Right ventricle myocardium superior (tissue), 1 donor: ENCODE results near the gene SLC43A3. TPM values are rescaled to one million over a fixed set of nuclear protein-coding genes. Genes with fewer than 3 reads are reported as not detected.
A peak's percentile ranks its signal among the peaks of the same experiment; 100 is the strongest.

Experiments used
- ATAC-seq: fragments of 200-7000 bp; cut with Tn5 transposase; one replicate; pipeline ENCODE4 v1.9.1; 2020; ENCODE audit warnings: mild to moderate bottlenecking; ENCODE audit not compliant: poor library complexity
- DNase-seq: peaks from one replicate; pipeline ENCODE4 v3.0.0-alpha.2; 2020
- intact Hi-C: fragments of 100-400 bp; cut with DNase I; formaldehyde crosslinking; loops from one replicate; pipeline ENCODE4 v1.11.2; 2022
- total RNA-seq: library from RNA; stranded (reverse); fragmentation: NEBNext Ultra II Directional; extraction: Animal tissue kit (Norgen Biotek cat#: 25700); gene quantifications from one replicate; pipeline ENCODE4 v1.2.1, GENCODE V29; 2021
- donor health status: DM: no; HTN: yes; CAD: no; lungs with severe emphysema.

The SLC43A3 gene
- total RNA-seq, 1 donor from 2014 or later, result 20.0 TPM

DNA sequence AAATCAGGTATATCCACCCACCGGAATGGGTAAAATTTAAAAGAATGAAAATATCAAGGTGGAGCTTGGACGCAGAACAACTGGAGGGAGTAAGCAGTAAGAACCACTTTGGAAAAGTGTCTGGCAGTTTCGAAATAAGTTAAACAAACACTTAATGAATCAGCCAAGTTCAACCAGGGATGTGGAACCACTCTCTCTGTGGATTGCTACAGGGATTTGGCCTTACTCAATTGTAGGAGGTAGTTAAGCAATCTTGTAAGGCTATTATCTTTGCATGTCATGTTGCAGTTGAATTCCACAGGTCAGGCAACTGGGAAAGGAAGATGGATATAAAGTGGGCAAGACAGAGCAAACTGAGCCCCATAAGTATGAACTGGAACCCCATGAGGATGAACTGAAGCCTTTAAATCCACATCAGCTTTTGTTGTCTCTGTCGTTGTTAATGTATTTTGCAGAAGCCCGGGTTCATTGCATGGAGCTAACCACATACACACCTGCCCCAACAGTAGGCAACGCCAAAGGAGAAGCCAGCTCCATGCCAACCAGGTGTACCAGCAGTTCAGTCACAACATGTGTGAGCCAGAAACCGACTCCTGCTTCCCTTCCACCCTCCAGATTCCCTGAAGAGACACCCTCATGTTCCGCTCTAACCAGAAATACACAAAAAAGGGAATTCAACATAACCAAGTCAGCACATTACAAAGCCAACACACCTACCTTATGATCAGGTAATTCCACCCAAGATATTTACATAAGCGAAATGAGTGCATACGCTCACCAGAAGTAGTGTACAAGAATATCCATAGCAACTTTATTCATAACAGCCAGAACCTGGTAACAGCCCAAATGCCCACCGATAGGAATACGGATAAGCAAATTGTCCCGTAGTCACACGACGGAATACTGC is 8.0 kb upstream of the SLC43A3 start:
- ATAC-seq (peak; percentile 76), DNase-seq (no peak)
- intact Hi-C loops, result no loop called here

DNA sequence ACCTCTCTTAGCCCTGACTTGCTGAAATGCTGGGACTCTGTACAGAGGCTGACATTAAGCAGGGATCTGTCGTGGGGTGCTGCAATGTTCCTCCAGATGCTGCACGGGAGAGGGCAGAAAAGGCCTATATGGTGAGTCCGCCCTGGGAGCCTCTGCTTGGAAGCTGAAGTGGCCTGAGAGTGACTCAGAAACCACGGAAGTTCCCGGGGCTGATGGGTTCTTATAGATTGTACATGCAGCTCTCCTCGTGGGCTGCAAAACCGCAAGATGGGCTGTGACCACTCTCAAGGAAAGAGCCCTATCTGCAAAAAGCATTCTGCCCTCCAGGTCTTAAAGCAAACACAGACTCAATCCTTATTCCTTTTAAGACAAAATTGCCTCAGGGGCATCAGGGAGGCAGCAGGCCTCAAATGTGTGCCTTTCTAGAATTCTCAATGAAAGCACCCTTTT is 5.8 kb upstream of the SLC43A3 start:
- ATAC-seq (no peak), DNase-seq (no peak)
- intact Hi-C loops, result no loop called here

DNA sequence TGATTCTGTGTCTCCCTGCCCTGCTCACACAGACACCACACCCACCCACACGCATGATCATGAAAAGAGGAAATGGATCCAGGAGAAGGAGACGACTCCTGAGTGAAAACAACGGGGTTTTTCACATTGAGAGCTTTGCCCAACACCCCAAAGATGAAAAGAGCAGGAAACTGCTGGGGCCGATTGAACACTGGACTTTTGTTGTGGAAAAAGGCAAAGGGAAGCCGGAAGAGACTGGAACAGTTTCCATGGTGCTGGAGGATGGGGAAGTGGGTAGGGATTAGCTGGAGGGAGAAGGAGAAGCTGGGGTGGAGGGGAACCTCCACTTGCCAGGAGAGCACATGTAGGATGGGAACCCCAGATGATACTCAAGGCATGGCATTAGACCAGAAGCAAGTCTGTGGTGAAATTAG is 5.2 kb upstream of the SLC43A3 start:
- no peak for ATAC-seq
- intact Hi-C loops, result no loop called here
- DNase-seq, result no peak

DNA sequence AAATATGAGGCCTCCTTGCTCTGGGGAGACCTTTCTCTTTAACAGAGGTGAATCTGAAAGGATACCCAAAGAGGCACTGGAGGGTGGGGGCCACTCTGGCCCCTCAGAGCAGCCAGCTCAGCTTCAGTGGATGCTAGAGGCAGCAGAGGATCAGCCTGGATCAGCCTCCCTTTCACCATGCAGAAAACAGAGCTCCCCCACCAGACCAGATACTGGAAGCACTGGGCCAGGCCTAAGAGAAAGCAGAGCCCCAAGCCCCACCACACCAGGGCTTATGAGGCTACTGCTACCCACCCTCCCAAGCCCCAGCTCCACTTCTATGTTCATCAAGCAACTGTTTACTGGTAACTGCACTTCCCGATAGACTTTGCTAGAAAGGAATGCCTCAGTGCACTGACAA is 4.0 kb upstream of the SLC43A3 start:
- ATAC-seq, result no peak
- no peak for DNase-seq
- intact Hi-C loops, result no loop called here

DNA sequence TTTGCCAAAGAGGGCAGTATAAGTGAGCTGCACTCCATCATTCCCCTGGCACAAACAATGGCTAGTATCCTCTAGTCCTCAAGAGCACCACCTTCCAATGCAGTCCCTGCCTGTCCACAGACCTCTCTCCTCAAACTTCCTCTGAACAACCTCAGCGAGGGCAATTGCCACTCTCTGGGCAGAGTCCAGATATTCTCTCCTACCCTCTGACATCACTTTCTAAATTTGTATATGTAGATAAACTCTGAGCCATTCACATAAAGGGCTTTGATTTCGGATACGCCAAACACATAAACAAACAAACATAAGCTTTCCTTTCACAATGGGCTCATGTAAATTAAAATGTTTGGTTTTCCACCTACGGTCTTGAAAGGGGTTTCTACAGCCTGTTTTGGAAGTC is 3.0 kb upstream of the SLC43A3 start:
- intact Hi-C loops, result no loop called here
- DNase-seq, result no peak
- ATAC-seq, result no peak

DNA sequence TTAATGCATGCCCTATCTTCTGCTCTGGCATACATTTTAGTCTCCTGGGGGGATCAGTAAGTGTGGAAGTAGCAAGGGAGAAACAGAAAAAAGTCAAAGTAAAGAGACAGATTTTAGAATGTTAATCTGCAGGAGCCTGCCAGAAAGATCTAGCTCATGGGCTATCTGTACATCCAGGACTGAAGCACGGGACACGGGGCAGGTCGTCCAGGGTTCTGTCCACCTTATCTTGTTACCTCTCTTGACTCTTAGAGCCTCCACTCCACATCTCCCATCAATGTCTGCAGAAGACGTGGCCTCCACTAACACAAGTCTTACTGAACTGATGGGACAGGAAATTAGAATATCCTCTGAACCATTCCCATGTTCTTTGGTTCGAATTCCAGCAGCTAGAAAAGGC is 1.7 kb upstream of the SLC43A3 start:
- DNase-seq (no peak), ATAC-seq (no peak)
- intact Hi-C loops, result no loop called here

DNA sequence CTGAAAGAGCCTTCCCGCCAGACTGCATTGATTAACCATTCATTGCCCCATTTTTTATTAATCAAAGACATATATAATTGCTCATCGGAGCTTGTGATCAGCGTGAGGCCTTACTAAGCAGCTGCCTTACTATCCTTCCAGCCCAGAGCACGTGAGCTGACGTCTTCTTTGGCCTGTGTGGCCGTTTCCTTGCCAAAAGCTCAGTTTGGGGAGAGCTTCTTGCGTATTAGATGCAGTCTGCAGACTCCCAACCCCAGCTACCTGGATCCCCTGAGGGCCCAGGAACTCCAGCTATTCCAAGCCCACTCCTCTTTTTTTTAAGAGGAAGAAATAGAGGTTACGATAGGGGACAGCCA is 784 bp upstream of the SLC43A3 start:
- ATAC-seq, result peak; percentile 53
- DNase-seq, result peak; percentile 83
- intact Hi-C loops, result no loop called here

DNA sequence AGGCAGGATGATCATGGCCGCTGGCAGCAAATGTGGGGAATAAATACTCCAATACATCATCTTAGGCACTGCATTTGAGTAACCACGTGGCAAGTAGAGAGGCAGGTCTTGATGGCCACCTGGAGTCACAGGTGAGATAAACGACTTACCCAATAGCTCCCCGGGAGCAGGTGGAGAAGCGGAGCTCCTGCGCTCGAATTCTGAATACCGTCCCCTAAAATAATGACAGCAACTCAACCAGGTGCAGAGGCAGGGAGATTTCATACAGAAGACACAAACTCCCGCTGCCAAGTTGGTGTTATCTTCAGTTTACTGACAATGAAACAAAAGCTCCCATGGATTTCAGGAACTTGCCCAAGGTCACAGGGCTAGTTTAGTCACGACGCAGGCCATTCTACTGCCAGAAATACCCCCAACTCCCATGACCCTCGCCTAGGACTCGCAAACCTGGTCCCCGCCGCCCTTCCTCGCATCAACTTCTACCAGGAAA is 437 bp downstream of the SLC43A3 start:
- ATAC-seq, result no peak
- DNase-seq, result no peak
- intact Hi-C loops, result no loop called here

DNA sequence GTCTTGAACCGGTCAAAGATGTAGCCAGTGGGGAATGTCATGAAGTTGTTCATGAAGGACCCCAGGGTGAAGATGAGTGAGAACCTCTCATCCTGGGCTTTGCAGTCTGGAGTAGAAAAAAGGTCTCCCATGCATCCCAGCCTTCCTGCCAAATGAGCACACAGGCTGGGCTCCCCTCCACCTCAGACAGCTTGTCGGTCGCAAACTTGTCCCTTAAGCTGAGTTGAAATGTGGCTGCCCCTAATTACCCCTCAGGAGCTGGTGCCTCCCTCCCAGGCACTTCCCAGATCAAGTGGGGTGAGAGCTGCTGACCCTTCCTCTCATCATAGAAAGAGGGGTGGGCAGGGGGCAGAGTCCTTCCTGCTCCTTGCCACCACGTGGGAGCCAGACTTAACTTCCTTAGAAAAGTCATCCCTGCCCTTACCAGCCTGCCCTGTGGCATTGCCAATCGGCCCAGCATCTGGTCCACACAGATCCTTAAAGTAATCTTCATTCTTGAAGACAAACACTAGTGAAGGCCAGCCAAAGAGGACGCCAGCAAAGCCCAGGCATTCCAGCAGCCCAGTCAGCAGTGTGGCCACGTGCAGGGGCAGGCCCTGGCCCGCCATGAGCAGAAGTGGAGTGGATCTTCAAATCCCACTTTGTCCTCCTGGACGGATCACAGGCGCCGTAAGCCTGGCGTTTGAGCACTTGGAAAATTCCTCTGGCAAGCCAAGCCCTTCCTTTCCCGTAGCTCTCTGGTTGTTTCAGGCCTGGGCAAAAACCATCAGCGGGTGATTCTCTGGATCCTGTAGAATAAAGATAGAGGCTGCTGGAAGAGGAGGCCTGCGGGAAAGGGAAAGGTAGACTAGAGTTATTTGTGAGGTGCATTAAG is 1.1 kb downstream of the SLC43A3 start:
- intact Hi-C loops, result no loop called here
- peak; percentile 41 for ATAC-seq
- DNase-seq, result peak; percentile 81

DNA sequence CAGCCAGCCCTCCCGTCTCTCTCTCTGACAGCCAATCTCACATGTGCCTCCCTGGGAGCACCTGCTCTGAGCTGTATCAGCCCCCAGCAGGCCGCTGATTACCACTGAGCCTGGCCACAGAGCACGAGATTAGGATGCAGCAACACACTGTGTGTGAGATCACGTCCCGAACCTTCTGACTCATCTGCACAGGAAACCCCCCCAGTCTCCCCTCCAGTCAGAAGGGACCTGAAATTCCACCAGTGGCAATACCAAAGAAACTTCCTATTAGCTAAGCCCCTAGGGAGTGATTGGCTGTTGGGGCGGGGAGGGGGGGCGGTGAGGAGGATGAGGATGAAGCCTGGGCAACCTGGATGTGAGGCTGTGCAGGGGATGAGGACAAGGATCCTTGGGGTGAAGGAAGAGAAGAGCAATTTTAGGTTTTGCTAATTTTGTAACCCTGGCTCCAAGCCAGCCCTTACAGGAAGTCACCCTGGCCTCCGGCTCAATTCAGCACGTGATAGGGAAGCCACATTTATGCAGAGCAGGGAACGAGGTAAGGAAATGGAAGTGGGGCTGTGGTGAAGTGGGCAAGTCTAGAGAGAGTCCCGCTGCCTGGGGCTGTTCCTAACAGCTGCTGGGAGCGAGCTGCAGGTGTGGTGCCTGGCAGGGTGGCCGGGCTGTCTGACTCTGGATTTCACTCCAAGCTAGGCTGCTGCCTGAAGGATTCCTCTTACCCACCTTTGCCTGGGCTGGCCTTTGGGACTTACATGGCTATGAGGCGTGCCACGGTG is 1.9 kb downstream of the SLC43A3 start:
- peak; percentile 52 for ATAC-seq
- intact Hi-C loops, result no loop called here
- peak; percentile 74 for DNase-seq

DNA sequence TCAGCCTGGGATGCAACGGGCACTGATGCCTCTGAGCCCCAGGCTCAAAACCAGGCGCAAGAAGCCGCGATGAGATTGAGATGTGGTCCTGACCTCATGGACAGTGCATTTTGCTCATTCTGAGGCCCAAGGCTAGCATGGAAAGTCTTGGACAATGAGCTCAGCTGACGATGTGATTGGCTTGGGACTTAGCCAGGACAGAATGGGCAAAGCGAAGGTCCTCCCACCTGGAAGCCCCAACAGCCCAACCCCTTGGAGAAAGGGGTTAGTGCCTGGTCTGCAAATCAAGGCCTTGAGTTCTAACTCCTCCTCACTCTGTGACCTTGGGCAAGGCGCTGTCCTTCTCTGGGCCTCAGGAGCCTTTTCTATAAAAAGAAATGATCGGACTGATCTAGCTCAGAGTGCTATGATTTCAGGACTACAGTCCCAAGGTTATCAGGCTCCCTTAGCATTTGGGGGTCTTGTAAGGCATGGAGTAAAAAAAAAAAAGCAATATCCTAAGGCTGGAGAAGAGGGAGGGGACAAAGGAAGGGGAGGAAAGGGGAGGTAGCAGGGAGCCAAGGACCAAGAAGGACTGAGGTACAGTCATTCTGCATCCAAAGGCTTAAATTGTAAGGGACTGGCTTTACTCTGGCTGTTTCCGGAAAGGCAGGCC is 2.7 kb downstream of the SLC43A3 start:
- DNase-seq (no peak), ATAC-seq (no peak)
- intact Hi-C loops, result no loop called here

DNA sequence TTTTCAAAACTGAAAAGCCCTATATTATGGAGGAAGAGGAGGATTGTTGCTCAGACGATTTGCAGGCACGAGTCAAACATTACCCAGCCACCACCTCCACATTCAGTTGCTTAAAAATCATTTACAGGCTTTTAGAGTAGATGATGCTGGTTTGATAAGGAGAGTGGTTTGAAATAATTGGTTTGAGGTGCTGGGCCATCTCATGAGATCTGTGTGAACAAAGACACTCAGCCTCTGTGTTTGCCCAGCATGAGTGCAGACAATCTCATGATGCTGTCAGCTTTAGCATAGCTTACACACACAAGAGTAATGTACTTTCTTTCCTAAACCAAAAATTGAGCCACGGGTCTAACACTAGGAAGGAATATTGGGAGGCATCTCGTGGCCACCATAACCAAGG is 4.3 kb downstream of the SLC43A3 start:
- intact Hi-C loops, result no loop called here
- ATAC-seq (no peak), DNase-seq (no peak)

DNA sequence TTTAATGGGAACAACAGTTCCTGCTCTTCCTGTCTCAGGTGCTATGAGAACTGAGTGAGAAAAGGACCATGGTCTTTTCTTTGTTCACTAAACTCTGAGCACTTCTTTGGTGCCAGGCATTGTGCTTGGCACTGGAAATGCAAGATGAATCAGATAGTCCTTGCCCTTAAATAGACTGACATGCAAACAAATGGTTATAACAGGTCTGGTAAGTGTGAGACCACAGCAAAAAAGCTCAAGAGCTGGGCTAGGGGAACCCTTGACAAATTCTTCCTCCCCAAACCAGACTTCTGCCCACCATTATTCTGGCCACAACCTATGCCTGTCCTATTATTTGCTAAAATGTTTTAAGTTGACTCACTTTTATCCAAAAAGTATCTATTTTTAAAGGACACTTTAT is 5.1 kb downstream of the SLC43A3 start:
- ATAC-seq (no peak), DNase-seq (no peak)
- intact Hi-C loops, result no loop called here

DNA sequence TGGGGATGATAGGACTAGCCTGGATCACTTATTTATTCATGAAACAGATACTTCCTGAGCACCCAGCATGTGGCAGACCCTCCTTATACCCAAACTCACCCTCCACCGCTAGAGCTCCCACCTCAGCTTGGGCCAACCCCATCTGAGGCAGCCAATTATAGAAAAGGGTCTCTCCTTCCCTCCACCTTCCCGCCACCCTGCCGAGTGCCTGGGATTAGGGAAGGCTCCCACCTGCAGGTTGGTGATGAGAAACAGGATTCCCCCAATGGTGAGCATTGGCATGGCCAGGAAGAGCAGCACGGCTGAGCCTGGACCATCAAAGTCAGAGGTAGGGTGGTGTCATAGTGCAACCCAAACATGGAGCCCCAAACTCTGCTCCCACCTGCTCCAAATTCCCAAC is 5.9 kb downstream of the SLC43A3 start:
- intact Hi-C loops, result no loop called here
- DNase-seq (no peak), ATAC-seq (no peak)

DNA sequence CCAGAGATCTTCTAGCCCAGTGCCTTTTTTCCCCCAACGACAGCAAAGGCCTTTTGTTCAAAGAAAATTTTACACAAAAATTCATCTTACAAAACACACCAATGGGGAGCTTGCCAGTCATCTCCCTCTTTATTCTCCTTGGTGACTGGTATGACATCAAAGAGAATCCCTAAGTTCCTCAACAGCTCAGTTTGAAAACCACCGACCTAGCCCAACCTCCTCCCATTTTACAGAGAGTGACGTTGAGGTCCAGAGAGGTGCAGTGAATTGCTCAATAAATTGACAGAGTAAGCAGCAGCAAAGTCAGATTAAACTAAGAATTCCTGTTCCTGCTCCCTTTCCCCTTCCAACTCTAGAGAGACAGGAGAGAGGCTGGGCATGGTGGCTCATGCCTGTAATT is 7.8 kb downstream of the SLC43A3 start:
- ATAC-seq, result no peak
- intact Hi-C loops, result no loop called here
- no peak for DNase-seq

DNA sequence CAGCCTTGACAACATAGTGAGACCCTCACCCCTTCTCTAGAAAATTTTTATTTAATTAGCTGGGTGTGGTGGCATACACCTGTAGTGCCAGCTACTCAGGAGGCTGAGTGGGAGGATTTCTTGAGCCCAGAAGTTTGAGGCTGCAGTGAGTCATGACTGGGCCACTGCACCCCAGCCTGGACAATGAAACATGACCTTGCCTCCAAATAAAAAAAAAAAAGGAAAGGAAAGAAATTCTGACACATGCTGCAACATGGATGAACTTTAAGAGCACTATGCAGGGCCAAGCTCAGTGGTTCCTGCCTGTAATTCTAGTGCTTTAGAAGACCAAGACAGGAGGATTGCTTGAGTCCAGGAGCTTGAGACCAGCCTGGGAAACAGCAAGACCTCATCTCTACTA is 8.8 kb downstream of the SLC43A3 start:
- DNase-seq (no peak), ATAC-seq (no peak)
- intact Hi-C loops, result no loop called here

DNA sequence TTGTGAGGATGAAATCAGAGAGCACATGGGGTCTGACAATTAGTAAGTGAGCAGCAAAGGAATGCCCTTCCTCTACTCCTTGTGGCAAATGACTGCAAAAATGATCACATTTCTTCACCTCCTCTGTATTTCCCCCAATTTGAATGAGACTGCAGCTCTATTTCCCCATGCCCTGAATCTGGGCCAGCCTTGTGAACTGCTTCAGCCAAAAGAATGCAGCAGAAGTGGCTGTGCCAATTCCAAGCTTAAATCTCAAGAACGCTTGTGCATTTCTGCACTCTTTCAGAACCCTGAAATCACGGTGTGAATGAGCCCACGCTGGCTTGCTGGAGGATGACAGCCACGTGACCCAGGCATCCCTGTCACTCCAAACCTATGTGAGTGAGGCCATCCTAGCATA is 9.9 kb downstream of the SLC43A3 start:
- no peak for DNase-seq
- intact Hi-C loops, result no loop called here
- no peak for ATAC-seq

DNA sequence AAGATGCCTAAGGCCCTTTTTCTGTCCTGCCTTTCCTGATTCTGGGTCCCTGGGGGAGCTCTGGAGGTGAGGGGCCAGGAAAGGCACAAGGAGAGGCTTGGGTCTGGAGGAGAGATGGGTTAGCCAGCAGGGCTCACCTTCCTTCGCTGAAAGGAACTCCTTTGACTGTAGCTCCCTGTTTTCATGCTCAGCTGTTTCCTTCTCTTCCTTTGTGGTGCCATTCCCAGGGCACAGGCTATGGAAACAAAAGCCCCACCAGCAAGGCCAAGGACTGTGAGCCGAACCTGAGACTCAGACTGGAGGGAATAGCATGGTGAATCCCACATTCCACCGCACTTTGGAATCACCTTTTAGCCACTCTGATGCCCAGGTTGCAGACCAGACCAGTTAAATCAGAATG is 10.5 kb downstream of the SLC43A3 start:
- DNase-seq (no peak), ATAC-seq (no peak)
- intact Hi-C loops, result no loop called here
